A172 (cell line): ENCODE measurements around the gene SSNA1. TPM values are rescaled to one million over a fixed set of nuclear protein-coding genes. Genes with fewer than 3 reads are reported as not detected.

Experiments used
- DNase-seq: peaks from one replicate; pipeline ENCODE4 v3.0.0-alpha.2; 2015; ENCODE audit warnings: low spot score
- total RNA-seq: library from RNA; depleted of rRNA; stranded (reverse); fragments of >200 nt; shearing (Covaris generic); gene quantifications from 2 replicates; pipeline ENCODE4 v1.2.3, GENCODE V29; 2014

SSNA1 gene
- total RNA-seq, 1 experiment from 2014 or later, result 257 TPM

DNA sequence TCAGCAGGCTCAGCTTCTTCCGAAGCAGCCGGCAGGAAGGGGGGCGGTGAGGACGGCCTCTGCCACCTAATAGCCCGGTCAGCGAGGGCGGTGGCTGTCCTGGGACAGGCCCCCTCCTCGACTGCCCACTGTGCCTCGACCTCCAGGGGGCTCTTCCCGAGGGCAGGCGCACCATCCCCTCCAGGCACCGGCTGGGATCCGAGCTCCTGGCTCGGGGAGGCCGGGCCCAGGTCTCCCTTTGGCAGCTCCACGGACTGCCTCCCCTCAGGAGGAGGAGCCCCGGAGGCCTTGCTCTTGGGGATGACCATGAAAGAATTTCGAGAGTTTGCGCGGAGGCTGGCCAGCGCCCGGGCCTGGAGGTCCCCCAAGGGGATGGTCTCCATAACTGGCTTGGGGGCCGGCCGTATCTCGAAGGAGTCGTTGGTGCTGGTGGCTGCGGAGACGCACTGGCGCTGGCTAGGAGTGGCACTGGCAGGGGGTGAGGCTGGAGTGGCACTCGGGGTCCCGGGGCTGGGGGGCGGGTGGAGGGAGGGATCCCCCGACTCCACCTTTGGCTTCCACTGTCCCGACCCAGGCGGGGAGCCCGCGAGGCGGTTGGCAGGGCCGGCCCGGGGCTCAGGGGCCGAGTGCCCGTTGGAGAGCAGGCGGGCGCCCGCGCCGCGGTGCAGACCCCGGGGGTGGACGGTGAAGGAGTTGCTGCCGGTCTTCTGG, 11.1 kb downstream of the SSNA1 start:
- DNase-seq, result no peak

DNA sequence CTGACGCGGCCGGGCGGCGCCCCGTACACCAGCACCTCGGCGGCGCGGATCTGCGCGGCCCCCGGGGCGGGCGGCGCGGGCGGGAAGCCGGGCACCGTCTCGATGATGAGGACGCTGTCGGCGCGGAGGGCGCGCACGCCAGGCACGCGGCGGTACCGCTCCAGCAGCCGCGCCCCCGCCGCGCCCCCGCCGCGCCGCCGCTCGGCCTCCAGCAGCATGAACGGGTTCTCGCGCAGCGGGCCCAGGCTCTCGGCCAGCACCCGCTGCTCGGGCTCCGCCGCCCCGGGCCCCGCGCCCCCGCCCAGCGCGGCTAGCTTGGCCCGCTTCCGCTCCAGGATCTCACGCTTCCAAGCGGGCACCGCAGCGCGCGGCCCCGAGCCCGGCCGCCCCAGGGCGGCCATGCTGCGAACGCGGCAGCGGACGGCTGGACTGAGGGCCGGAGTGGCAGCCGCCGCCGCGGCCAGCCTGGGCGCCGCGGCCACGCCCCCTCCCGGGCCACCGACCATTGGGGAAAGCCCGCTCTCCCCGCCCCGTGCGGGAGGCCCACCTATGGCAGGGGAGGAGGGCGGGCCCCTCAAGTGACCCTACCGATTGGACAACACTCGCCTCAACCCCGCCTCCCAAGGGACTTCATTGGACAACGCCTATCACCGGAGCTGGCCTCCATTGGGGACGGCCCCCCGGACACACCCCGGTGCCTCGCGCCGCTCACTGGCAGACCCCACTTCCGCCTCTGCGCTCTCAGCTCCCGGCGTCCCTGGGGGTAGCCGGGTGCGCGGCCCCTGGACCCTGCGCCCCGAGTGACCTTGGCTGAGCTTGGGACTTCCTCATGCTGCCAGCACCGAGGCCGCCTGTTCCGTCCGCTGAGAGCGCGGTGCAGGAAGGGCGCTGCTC, 12.1 kb downstream of the SSNA1 start, which contains the start of gene TPRN:
TPRN (minus strand) TSS at position 431 of the 894 bp plus-strand sequence; CDS start at position 401, 30 bp downstream.
- DNase-seq, result peak; percentile 100

DNA sequence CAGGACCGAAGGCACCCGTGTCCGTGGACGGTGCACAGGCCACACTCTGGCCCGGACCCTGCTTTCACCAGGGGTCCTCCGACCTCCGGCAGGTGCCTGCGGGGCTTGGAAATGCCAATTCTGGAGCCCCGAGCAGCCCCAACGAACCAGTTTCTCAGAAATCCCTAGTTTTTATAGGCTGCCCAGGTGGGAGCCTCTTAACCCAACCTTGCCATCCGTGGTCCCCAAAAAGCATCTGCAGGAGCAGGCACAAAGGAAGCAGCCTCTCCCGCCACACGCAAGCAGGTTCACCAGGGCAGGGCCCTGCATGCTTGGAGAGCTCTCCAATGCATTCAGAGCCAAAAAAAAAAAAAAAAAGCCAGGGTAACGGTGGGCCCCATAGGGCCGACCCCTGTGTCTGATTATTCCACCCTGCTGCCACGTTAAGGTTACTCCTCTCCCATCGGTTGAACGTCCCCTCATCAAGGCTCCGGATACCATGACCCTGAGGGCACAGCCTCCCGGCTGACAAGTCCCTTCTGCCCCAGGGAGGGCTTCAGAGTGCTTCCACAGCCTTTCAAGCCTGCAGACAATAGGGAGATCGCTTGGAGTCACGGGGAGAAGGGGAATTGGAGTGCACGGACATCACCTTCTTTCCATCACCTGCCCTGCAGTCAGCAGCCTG, 12.9 kb downstream of the SSNA1 start:
- no peak for DNase-seq

DNA sequence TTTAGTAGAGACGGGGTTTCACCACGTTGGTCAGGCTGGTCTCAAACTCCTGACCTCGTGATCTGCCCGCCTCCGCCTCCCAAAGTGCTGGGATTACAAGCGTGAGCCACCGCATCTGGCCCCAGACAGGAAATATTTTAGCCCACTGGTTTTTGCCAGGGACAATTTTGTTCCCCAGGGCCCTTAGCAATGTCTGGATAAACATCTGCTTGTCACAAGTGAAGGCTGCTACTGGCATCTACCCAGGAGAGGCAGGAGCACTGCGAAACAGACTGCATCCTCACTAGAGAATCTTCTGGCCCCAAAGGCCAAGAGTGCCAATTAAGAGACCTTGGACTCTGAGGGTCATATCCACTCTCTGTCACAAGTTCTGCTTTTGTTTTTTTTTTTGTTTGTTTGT, 14.5 kb downstream of the SSNA1 start:
- no peak for DNase-seq

DNA sequence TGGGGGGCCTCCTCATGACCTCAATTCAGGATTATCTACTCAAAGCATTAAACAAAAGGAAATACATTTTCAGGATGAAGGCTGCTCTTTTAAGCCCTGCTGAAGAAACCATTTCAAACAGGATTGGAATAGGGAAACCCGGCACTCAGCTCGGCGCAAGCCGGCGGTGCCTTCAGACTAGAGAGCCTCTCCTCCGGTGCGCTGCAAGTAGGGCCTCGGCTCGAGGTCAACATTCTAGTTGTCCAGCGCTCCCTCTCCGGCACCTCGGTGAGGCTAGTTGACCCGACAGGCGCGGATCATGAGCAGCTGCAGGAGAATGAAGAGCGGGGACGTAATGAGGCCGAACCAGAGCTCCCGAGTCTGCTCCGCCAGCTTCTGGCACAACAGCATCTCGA, 16.3 kb downstream of the SSNA1 start:
- no peak for DNase-seq

DNA sequence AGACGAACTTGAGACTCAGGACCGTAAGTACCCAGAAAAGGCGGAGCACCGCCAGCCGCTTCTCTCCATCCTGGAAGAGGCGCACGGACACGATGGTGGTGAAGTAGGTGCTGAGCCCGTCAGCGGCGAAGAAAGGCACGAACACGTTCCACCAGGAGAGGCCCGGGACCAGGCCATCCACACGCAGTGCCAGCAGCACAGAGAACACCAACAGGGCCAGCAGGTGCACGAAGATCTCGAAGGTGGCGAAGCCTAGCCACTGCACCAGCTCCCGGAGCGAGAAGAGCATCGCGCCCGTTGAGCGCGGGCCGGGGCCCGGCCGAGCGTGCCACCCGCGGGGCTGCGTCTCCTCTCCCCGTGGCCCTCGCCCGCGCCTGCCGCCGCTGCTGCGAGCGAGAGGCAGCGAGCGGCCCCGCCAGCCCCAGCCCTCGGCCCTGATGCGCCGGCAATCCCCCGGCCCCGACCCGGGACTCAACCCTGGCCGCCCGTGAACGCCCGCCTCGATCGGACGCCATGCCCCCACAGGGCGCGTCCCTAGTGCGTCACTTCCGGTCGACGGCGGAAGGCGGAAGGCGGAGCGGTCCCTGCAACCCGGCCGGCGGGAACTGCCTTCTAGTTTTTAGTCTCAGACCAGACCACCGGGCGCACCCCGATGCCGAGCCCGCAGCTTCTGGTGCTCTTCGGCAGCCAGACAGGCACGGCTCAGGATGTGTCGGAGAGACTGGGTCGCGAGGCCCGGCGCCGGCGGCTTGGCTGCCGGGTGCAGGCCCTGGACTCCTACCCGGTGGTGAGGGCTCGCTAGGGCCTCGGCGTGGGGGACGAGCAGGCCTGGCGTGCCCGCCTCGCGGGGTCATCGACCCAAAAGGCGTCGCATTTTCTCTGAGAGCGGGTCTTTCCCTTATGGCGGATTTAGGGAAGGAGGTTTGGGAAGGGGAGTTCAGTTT, 16.9 kb downstream of the SSNA1 start, which contains the start of the genes NDOR1 and TMEM203:
NDOR1 (plus strand) TSS at position 575 of the 944 bp plus-strand sequence; CDS start at position 653, 78 bp downstream.
TMEM203 (minus strand) TSS at position 523 of the 944 bp plus-strand sequence; CDS start at position 289, 234 bp downstream.
- DNase-seq, result peak; percentile 87

DNA sequence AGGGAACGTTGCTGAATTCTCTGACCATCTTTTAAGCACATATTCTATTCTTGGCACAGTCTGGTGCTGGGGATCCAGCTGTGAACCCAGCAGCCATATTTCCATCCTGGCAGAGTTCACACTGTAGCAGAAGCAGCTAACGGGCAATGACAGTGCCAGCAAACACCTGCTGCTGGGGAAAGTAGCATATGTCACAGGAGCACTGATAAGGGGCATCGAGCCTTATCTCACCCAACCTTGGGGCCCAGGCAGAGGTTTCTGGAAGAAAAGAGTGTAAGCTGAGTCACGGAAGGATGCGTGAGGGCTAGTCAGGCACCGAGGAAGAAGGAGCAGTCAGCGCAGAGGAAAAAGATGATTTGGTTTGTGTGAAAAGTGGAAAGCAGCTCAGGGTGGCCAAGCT, 18.1 kb downstream of the SSNA1 start:
- no peak for DNase-seq

DNA sequence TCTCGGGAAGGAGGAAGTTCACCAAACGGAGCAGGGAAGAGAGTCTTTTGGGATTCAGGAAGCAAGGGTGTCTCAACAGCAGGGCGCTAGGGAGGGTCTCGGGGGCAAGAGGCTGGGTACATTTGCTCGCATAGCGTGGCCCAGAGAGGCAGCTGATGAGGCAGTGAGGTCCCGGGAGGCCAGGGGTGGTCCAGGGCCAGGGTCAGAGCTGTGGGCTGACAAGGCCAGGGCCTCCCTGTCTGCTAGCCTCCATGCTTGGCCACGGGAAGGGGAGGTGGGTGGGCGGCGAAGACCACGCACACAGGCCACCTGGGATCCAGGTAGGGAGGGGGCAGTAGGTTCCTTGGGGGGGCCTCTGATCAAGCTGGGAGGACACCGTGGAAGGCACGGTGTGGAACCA, 23.1 kb downstream of the SSNA1 start:
- DNase-seq, result no peak

DNA sequence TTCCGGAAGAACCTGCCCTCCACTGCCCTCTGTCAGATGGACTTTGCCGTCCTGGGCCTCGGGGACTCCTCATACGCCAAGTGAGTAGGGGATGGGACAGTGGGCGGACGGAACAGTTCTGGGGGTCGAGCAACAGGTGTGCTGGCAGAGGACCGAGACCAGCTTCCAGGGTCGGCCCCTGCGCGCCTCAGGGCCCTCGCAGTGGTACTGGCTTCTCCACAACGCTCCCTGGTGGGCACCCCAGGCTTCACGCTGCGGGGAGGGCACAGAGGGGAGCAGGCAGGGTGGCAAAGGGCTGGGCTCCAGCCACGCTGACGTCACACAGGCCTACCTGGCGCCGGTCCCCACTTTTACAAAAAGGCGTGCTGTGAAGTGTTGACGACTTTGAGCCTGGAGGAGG, 24.0 kb downstream of the SSNA1 start:
- no peak for DNase-seq

DNA sequence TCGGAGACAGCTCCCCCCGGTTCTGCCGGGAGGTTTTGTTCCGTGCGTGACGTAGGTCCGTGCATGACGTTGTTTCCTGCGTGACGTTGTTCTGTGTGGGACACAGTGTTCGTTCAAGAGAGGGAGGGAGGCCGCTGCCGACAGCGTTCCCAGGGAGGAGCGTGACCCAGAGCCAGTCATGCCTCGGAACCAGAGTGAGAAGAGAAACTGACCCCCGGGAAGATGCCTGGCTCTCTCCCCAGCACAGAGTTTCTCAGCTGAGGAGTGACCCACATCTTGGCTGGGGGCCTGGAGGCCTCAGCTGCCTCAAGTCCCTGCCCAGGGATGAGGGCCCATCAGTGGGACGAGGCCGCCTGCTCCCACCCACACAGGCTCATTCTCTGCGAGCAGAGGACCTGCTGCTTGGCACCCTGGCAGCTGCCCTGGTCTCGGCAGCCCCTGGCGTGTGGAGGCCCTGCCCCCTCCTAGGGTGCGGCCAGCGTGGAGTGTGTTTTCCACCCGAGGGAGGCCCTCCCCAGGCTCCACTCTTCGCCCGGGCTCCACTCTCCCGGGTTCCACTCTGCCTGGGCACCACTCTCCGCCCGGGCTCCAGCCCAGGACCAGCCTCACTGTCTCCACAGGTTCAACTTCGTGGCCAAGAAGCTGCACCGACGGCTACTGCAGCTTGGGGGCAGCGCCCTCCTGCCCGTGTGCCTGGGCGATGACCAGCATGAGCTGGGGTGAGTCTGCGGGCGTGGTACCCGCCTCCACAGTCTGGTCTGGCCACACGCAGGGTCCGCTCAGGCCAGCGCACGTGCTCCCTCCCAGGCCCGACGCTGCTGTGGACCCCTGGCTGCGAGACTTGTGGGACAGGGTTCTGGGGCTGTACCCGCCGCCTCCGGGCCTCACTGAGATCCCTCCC, 24.9 kb downstream of the SSNA1 start:
- DNase-seq, result no peak

DNA sequence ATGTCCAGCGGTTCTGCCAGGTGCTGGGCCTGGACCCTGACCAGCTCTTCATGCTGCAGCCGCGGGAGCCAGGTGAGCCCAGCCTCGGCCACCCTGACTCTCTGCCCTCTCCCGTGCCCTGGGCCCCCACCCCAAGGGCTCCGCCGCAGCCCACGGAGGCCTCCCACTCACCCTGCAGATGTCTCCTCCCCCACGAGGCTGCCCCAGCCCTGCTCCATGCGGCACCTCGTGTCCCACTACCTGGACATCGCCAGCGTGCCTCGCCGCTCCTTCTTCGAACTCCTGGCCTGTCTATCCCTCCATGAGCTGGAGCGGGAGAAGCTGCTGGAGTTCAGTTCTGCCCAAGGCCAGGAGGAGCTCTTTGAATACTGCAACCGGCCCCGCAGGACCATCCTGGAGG, 26.1 kb downstream of the SSNA1 start:
- no peak for DNase-seq

DNA sequence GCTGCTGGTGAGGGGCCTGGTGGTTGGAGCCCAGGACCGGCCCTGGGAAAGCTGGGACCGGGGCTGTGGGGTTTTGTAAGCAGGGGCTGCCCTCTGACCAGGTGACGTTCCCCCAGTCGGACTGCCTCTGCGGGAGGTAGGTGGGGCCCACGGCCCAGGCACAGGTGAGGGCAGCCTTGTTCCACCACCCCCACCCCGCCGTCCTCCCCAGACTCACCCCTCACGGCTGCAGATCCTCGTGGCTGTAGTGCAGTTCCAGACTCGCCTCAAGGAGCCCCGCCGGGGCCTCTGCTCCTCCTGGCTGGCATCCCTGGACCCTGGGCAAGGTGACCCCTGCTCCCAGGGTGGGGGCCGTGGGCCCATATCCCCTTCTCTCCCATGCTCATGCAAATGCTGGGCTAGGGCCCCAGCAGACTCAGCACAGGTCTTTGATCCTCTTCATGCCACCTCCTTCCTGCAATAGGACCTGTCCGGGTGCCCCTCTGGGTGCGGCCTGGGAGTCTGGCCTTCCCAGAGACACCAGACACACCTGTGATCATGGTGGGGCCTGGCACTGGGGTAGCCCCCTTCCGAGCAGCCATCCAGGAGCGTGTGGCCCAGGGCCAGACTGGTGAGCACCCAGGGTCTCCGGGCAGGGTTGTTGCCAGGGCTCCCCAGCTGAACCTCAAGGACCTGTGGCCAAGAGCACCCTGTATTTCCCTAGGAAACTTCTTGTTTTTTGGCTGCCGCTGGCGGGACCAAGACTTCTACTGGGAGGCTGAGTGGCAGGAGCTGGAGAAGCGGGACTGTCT, 26.9 kb downstream of the SSNA1 start:
- no peak for DNase-seq

DNA sequence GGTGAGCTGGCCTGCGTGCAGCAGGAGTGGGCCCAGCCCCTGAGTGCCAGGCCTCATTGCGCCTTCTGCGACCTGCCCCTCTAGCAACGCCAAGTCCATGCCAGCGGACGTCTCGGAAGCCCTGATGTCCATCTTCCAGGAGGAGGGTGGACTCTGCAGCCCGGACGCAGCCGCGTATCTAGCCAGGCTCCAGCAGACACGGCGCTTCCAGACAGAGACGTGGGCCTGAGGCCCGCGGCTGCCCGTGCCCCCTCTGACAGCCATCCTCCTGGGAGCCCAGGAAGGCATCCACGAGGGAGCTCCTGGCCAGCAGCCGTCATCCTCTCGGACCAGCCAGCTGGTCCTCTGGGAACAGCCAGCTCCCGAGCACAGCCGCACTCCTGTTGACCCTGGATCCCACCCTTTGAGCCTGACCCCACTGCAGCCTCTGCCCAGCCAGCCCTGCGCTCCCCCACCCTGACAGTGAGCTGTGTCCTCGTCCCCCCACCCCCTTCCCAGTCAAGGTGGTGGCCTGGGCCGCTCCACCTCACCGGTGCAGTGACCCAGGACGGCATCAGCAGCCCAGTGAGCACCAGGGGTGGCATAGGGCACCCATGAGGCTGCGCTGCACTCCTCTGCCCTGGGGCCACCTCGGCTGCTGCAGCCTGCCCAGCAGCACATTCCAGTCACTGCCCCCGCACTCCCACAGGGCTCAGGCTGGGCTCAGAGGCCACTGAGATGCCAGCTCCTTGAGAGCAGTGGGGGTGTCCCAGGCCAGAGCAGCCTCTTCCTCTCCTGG, 27.9 kb downstream of the SSNA1 start:
- no peak for DNase-seq

DNA sequence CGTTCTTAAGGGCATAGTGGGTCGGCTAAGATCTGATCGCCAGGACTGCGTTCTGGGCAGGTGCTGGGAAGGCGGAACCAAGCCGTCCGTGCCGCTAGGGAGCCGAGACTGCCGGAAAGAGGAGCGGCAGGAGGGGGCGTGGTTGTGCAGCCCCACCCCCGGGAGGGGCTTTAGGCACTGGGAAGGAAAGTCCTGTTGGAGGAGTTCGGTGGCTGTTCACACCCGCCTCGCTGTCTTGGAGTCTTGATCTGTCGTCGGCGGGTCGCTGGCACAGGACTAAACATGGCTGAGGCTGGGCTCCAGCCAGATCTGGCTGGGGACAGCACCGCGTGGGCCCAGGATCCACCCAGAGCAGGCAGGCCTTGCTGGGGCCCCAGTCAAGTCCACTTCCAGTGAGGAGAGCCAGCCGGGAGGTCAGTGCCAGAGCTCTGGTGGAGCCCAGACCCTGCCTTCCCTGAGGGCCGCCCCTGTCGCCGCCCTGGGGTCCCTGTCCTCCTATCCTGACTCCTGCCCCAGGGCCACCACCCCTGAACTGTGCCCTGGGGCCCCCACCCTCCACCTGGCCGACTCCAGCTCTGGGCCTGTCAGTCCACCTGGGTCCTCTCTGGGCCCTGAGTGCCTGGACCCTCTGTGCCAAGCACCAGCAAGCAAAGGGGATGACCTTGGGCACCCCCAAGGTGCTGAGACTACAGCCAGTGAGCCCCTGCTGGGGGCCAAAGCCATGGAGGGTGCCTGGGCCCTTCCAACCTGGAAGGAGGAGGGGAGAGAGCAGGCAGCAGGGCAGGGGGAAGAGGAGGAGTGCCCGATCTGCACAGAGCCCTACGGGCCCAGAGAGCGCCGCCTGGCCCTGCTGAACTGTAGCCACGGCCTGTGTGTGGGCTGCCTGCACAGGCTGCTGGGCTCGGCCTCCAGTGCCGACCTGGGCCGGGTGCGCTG, 29.1 kb downstream of the SSNA1 start:
- no peak for DNase-seq

DNA sequence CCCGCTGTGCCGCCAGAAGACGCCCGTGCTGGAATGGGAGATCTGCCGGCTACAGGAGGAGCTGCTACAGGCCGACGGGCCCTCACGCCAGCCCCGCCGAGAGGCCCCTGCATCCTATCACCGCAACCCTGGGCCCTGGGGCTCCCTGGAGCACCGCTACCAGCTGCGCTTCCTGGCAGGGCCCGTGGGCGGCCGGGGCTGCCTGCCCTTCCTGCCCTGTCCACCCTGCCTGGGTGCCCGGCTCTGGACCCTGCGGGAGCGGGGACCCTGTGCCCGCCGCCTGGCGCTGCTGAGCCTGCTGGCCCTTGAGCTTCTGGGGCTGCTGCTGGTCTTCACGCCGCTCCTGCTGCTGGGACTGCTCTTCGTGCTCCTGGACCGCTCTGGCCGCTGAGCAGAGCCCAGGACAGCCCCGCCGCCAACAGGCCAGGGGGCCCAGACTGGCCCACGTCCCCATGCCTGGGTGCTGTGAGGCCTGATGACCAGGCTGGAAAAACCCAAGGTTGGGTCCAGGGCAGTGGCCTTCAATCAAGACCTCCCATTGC, 29.8 kb downstream of the SSNA1 start:
- no peak for DNase-seq

DNA sequence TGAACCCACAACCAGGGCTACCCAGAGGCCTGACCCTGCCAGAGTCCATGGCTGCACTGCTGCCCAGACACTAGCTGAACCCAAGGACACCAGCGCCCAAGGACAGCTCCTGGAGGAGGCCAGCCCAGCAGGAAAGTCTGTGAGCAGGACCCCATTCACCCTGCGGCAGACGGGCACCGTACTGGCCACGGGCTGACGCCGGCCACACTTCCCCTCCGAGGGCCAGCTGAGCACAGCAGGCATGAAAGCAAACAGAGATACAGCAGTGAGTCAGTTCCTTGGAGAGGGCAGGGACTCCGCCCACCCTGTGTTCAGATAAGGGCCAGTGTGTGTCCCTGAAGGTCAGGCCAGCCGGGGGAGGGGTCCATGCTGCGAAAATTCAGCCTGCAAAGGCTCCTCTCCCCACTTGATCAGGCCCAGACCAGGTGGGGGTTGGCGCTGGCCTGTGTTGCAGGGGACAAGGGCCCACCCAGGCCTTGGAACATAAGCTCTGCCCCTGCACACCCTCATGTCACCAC, 30.3 kb downstream of the SSNA1 start:
- peak; percentile 92 for DNase-seq
